T-helper 22 cell (primary cell): ENCODE measurements around the gene PTPDC1.

Source experiments
- DNase-seq: peaks from one replicate; pipeline ENCODE4 v3.0.0-alpha.2; 2020; ENCODE audit warnings: low read depth

The PTPDC1 gene

DNA sequence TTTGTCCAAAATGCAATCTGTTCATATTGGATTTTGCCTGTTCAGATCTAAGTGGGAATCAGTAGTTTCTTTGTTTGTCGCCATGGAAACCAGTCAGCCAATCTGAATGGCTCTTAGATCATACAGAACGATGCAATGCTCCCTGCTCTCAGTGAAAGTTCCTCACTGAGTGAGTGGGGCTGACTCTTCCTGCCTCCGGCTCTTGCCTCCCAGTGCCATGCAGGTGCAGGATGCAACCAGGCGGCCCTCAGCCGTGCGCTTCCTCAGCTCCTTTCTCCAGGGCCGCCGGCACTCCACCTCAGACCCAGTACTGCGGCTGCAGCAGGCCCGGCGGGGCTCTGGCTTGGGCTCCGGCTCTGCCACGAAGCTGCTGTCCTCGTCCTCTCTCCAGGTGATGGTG lies at the start of gene PTPDC1:
TSS of gene PTPDC1 (plus strand) at position 151 of the 400 bp plus-strand sequence. CDS start at position 218, 67 bp downstream.
- DNase-seq: no peak

- no peak for DNase-seq
Measured at GRCh38 chr9:94034511-94034910, 49.8 kb upstream of the PTPDC1 start.

DNA sequence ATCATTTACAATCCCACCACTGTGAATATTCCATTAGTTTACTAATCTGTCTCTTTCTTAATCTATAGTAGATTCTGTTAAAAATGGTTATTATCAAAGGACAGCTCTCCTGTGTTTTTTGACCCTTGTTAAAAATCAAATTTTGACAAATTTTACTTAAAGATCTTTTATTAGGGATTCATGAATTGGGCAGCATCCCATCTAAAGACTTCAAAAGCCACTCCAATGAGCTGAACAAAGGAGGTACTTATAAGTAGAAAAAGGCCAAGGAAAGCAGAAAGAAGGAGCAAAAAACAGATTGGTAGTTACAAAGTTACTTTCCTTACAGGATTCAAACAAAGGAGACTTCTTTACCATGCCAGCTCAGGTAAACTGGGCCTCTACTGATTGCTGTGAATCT lies 44.5 kb upstream of the PTPDC1 start:
- DNase-seq: no peak

GRCh38 chr9:94042516-94043360 lies 41.5 kb upstream of the PTPDC1 start:
- no peak for DNase-seq

DNA sequence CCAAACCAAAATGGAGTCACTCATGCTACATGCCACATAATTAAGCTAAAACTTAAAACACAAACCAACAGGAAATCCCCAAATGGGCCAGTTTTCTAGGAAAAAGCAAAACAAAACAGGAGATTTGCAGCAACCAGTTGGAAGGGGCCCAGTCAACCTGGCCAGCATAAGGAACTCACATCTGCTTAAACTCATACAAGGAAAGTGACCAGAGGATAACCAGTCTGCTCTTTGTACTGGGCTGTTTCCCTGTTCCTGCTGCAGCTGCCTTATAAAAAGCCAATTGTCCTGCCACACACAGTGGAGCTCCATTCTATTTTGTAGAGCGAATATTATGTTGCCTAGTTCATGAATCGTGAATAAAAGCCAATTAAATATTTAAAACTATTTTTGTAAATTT lies 29.5 kb upstream of the PTPDC1 start:
- DNase-seq: no peak

DNA sequence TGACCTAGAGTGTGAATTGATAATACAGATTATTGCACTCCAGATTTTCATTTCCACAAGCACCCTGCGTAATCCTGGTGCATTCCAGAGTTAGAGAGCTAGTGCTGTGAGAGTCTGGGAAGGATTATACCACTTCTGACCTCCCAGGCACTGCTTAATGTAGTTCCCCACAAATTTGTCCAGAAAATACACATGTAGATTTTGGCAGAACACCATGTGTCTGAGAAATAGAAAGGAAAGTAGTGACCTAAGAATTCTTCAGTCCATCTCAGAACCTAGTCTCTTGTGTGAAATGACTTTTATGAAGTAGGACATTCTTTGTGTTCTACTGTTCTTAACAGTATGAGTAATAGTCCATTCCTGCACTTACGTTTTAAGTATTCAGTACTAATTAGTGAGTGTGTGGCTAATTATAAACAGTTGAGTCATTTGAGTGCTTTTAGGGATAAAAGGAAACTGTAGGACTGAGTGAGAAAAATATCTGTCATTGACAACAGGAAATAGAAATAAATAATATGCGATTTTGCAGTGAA lies 27.8 kb upstream of the PTPDC1 start:
- DNase-seq: no peak

GRCh38 chr9:94057918-94058317 lies 26.3 kb upstream of the PTPDC1 start:
- no peak for DNase-seq

- no peak for DNase-seq
Measured at GRCh38 chr9:94061864-94062263, 22.4 kb upstream of the PTPDC1 start.

GRCh38 chr9:94065535-94065961 lies 18.7 kb upstream of the PTPDC1 start:
- DNase-seq: peak; percentile 22

DNA sequence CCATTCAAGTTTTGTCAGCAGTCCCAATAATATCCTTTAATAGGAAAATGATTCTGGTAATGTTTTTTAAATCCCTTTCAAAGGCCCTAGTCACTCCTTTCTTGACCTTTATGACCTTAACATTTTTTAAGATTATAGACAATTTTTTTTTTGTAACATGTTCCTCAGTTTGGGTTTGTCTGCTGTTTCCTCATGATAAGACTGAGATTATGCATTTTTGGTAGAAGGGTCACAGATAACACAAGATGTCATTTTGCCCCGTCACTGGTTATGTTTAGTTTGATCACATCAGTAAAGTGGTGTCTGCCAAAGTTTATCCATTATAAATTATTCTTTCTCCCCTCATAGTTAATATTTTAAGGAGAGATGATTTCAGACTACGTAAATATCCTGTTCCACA lies 16.0 kb upstream of the PTPDC1 start:
- no peak for DNase-seq

DNA sequence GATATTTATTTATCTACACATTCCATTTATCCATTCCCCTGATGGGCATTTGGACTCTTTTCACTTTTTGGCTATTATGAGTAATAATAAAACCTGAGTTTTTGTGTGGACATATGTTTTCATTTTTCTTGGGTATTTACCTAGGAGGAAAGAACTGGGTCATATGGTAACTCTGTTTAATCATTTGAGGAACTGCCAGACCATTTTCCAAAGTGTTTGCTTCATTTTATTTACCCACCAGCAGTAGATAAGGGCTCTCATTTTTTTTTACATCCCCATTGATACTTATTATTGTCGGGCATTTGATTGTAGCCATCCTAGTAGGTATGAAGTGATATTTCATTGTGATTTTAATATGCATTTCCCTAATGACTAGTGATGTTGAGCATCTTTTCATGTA lies 7.7 kb upstream of the PTPDC1 start:
- no peak for DNase-seq

DNA sequence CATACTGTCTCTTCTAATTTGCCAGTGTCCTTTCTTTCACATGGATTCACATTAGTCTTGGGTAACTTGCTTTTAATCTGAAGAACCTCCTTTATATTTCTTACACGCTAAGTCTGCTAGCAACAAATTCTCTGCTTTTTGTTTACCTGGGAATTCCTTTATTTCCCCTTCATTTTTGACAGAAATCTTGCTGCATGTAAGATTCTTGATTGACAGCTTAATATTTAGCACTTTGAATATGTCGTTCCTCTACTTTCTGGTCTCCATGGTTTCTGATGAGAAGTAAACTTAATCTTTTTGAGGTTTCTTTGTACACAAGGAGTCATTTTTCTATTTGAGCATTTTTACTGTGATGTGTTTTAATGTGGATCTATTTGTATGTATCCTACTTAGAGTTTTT lies 6.2 kb upstream of the PTPDC1 start:
- no peak for DNase-seq

- no peak for DNase-seq
Measured at GRCh38 chr9:94079236-94079635, 5.0 kb upstream of the PTPDC1 start.

GRCh38 chr9:94080249-94080648 lies 4.0 kb upstream of the PTPDC1 start:
- no peak for DNase-seq

GRCh38 chr9:94081435-94081834 lies 2.8 kb upstream of the PTPDC1 start:
- DNase-seq: no peak

DNA sequence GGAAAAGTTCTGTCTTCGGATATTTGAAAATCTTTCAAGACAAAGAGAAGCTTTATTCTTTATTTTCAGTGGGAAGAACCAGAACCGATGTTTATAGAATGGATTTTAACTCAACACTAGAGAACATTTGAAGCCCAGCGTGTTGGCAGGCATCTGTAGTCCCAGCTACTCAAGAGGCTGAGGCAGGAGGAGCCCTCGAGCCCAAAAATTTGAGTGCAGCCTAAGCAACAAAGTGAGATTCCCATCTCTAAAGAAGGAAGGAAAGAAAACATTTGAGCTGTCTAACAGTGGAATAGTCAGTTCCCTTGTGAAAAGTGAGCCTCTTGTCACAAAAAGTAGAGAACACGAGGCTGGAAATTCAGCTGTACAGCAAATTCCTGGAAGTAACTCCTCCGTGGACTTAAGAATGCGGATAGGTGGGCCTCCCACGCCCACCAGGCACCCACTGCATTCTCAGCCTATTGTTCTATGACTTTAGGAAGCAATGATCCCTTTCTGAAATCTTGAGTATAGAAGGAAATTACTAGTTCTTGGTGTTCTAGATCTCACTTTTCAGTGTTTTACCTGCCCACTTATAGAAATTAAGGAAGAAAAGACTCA lies 2.3 kb upstream of the PTPDC1 start:
- DNase-seq: no peak

DNA sequence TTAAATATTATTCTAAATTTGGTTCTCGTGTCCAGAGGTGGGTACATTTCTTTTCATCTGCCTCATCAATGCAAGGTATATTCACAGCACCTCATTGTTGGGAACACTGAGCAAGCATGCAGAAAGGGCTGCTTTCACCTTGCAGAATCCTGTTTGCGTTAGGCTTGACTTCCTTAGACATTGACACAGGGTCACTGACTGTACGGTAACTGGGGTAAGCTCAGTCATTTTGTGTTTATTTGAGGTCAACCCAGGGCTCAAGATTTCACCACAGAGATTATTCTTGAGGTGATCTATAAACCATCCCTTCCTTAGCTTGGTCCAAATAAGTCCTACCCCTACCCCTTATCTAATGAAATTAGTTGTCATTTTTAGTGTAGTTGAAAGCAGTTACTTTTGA lies 1.7 kb upstream of the PTPDC1 start:
- DNase-seq: no peak

GRCh38 chr9:94082956-94083355 lies 1.3 kb upstream of the PTPDC1 start:
- DNase-seq: no peak

GRCh38 chr9:94083384-94083783 lies 880 bp upstream of the PTPDC1 start:
- no peak for DNase-seq

DNA sequence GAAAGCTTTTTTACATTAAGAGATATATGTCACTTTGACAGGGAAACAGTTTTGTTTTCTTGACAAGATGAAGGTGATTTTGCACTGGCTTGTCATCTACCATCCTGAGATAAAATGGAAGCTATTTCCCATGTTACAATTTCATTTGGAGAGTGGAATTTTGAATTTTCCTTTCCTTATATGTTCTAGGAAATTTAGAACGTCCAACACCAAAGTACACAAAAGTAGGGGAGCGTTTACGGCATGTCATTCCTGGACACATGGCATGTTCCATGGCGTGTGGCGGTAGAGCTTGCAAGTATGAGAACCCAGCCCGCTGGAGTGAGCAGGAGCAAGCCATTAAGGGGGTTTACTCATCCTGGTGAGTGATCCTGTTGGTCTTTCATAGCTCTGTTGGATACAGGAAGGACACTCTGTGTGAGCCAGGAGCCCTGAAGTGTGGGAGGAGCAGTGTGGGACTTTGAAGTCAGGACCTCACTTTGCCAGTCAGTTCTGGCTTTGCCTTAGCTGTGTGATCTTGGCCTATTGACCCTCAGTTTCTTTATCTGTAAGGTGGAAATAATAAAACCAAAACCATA lies 887 bp downstream of the PTPDC1 start:
- no peak for DNase-seq

DNA sequence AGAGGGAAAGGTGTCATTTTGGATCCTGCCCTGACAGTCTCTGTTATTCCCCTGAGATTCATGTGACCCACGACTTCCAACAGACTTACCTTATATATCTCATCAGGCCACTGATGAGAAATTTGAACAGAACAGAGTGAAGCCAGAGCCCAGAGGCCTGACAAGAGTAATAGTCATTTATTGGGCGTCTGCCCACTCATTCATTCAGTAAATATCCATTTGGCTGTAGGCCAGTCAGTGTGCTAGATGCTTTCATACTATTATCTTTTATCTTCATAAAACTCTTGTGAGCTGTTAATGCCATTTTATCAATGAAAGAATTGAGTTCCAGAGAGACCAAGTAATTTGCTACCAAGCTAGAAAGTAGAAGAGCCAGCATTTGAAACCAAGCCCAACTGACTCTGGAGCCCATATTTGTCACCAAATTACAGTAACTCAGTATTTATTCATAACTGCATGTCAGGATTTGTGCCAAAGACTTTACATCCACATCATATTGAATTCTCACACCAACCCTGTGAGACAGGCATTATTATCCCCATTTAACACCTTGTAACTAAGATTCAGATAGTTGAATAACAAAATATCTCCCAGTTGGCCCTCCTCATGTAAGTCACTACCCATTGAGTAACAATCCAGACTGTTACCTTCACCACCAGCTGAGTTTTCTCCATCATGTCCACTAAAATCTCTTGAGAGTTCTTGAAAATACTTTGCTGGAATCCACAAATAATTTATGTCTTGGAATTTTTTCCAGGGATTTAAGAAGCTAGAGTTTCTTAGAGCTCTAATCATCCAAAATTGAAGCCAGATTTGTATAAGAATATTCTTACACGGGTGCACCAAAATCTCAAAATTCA lies 2.5 kb downstream of the PTPDC1 start:
- no peak for DNase-seq
